ENCODE results near the gene ZNF609.
A peak's percentile ranks its signal among the peaks of the same experiment; 100 is the strongest.

Gene ZNF609

GRCh38 chr15:64680097-64680496 is 219.7 kb downstream of the ZNF609 start:
- POLR2A ChIA-PET (ENCODE audit: low non-redundant PET): no interaction called here
- no peak for TF ChIP-seq CTCF (conservative IDR thresholded peaks at IDR 0.05; ENCODE audit: low read depth)

DNA sequence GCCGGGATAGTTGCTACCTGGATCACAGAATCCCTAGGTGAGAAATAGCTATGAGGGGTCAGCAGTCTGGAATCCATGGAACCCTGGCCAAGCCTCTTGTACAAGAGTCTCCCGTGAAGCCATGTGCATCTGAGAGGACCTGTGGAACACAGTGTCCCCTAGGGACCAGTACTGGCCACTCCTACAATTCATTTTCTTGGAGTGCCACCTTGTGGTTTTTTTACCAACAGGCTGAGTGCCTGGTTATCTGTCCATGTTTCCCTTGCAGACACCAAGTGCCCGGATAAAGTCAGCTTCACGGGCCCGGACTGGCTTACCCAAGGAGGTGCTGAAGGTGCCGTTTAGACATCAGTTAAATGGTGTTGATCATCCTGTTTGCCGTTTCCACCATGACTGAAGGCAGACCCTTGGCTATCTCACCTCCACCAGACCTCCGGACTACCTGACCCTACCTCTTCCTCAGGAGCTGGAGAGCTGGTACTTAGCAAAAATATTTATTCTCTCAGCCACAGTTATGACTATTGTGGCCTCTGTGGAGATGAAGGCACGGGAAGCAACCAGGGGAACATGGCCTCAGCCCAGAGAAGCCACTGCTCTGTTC is 221.1 kb downstream of the ZNF609 start:
- ChIA-PET CTCF (interaction anchor here (0.6 to 1.7 kb wide), 8 partner anchors 31 to 800 kb away, joined by 3 to 9 read pairs (median 4); no protein-coding TSS in a partner anchor), POLR2A (ENCODE audit: low non-redundant PET) (no interaction called here)
- TF ChIP-seq CTCF (conservative IDR thresholded peaks at IDR 0.05; ENCODE audit: low read depth): peak; percentile 84
- DNase-seq (ENCODE audit: low spot score): peak; percentile 77
- no peak overlapping the region for H3K27ac ChIP-seq

More at GRCh38 chr15:64680097-64680496, 219.7 kb downstream of the ZNF609 start:
- H3K27ac ChIP-seq: no peak overlapping the region
- no peak for DNase-seq (ENCODE audit: low spot score)
- CTCF ChIA-PET: interaction anchor here (1.4 kb wide), 1 partner anchor 10 kb away, joined by 7 read pairs; no protein-coding TSS in a partner anchor

DNA sequence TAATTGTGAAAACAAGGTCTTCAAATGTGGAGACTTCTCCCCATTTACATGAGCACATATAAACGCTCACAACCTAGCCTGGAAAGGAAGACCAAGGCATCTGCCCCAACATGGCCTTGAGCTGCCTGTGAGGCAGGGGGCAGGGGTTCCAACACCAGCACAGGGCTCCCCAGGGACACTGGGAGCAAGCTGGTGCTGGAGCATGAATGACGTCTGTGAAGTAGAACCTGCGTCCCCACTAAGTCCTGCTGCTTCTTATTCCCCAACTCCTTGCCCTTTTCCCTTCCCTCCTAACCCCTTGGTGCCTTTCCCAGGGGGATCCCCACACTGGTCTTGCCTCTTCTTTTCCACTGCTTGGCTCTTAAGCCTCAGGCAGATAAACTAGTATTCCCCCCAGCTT is 221.9 kb downstream of the ZNF609 start:
- H3K27ac ChIP-seq: no peak overlapping the region
- ChIA-PET POLR2A (ENCODE audit: low non-redundant PET) (no interaction called here), CTCF (interaction anchor here (0.6 to 2.2 kb wide), 7 partner anchors 46 to 465 kb away, joined by 3 to 9 read pairs (median 4); no protein-coding TSS in a partner anchor)
- no peak for TF ChIP-seq CTCF (conservative IDR thresholded peaks at IDR 0.05; ENCODE audit: low read depth)
- DNase-seq (ENCODE audit: low spot score): no peak

DNA sequence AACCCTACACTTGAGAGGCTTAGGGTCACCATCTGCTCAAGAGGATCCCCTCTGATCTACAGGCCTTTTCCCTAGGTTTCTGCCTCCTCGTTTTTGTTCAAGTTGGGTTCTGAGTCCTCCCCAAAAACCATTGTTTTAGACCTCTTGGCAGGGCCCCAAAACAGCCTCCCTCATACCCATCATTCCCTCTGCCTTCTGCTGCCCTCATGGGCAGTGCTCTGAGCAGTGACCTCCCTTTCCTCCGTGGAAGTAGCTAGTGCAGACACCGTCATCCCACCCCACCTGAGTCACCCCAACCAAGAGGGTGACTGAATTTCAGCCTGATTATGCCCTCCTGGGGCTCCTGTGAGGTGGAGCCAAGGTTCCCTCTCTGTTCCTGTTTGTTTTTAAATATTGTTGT is 223.0 kb downstream of the ZNF609 start:
- DNase-seq (ENCODE audit: low spot score): no peak
- no peak overlapping the region for H3K27ac ChIP-seq
- POLR2A ChIA-PET (ENCODE audit: low non-redundant PET): no interaction called here
- TF ChIP-seq CTCF (conservative IDR thresholded peaks at IDR 0.05; ENCODE audit: low read depth): no peak
- CTCF ChIA-PET: interaction anchor here (1.1 to 2.2 kb wide), 2 partner anchors 45 to 256 kb away, joined by 4 to 8 read pairs; no protein-coding TSS in a partner anchor

- CTCF ChIA-PET: interaction anchor here (0.7 to 3.3 kb wide), 2 partner anchors 43 to 128 kb away, joined by 3 to 57 read pairs; no protein-coding TSS in a partner anchor
- no peak for TF ChIP-seq CTCF (conservative IDR thresholded peaks at IDR 0.05; ENCODE audit: low read depth)
- POLR2A ChIA-PET (ENCODE audit: low non-redundant PET): no interaction called here
- no peak for DNase-seq (ENCODE audit: low spot score)
- H3K27ac ChIP-seq: no peak overlapping the region
Measured at GRCh38 chr15:64685230-64685888, 225.0 kb downstream of the ZNF609 start.

DNA sequence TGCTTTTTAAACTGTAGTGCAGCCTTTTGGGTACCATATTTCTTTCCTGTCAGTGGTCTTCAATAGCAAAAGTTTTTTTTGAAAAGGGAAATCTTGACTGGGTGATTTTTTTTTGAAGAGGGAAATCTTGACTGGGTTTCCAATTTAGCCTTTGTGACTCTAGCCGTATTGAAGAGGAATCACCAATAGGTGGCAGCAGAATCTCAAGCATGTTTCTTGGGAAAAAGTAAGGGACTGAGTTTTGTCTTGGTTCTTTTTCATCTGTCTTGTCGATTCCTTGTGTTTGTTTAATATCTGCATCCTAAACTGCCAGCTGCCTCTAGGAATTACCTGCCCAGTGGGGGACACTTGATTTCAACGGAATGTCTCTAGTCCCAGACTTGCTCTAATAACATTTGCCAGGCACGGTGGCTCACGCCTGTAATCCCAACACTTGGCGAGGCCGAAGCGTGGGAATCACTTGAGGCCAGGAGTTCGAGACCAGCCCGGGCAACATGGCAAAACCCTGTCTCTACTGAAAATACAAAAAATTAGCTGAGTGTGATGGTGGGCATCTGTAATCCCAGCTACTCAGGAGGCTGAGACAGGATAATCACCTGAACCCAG is 225.9 kb downstream of the ZNF609 start:
- CTCF ChIA-PET: interaction anchor here (0.6 to 3.3 kb wide), 9 partner anchors 12 to 520 kb away, joined by 3 to 57 read pairs (median 3); no protein-coding TSS in a partner anchor
- POLR2A ChIA-PET (ENCODE audit: low non-redundant PET): interaction anchor here (1.5 kb wide), 1 partner anchor 42 kb away, joined by 4 read pairs; no protein-coding TSS in a partner anchor
- peak; percentile 46 for DNase-seq (ENCODE audit: low spot score)
- no peak overlapping the region for H3K27ac ChIP-seq
- peak; percentile 92 for TF ChIP-seq CTCF (conservative IDR thresholded peaks at IDR 0.05; ENCODE audit: low read depth)

Measured in RWPE1 (cell line).